GM12878 (cell line): ENCODE results near the gene EIF2B4. TPM values are rescaled to one million over a fixed set of nuclear protein-coding genes. Genes with fewer than 3 reads are reported as not detected.

Experiments used
- BCL11A ChIP-seq: IDR thresholded peaks from 2 replicates; pipeline ENCODE4 v1.6.1; 2011; ENCODE audit warnings: low read depth, low read length
- CHD2 ChIP-seq: IDR thresholded peaks from 2 replicates; pipeline ENCODE4 v1.6.1; 2011; ENCODE audit warnings: low read depth, low read length, improper control_type of control experiment, borderline replicate concordance
- ETV6 ChIP-seq, 2 experiments: fragments of 450-650 bp in 1 of 2; IDR thresholded peaks in 1 of 2; conservative IDR thresholded peaks in 1 of 2; 2 replicates each; pipeline ENCODE4 v1.6.1; 2014; ENCODE audit warnings: antibody characterized with exemption in 1 of 2, borderline replicate concordance in 1 of 2, low read depth in 1 of 2, mild to moderate bottlenecking in 1 of 2, moderate library complexity in 1 of 2
- HCFC1 ChIP-seq: fragments of 150-350 bp; IDR thresholded peaks from 2 replicates; pipeline ENCODE4 v1.6.1; 2014; ENCODE audit warnings: low read length
- HDAC2 ChIP-seq: fragments of 200-600 bp; sonication (generic); IDR thresholded peaks from 2 replicates; pipeline ENCODE4 v1.6.1; 2017
- HSF1 ChIP-seq: fragments of 150-350 bp; IDR thresholded peaks from 2 replicates; pipeline ENCODE4 v1.6.1; 2014; ENCODE audit warnings: mild to moderate bottlenecking, low read depth, low read length
- IKZF1 ChIP-seq: fragments of 450-650 bp; conservative IDR thresholded peaks from 2 replicates; pipeline ENCODE4 v1.6.1; 2017; ENCODE audit warnings: antibody characterized with exemption, mild to moderate bottlenecking
- JUND ChIP-seq: IDR thresholded peaks from 2 replicates; pipeline ENCODE4 v1.6.1; 2012; ENCODE audit warnings: low read depth, mild to moderate bottlenecking, low read length, improper control_type of control experiment, moderate library complexity
- KDM1A ChIP-seq: fragments of 200-600 bp; sonication (generic); IDR thresholded peaks from 2 replicates; pipeline ENCODE4 v1.6.1; 2016; ENCODE audit warnings: borderline replicate concordance
- MAX ChIP-seq: IDR thresholded peaks from 2 replicates; pipeline ENCODE4 v1.6.1; 2012; ENCODE audit warnings: low read depth, low read length, improper control_type of control experiment
- MLLT1 ChIP-seq: fragments of 450-650 bp; IDR thresholded peaks from 2 replicates; pipeline ENCODE4 v1.6.1; 2016; ENCODE audit warnings: mild to moderate bottlenecking
- RELB ChIP-seq: fragments of 450-650 bp; IDR thresholded peaks from 2 replicates; pipeline ENCODE4 v1.6.1; 2017; ENCODE audit warnings: low read depth, mild to moderate bottlenecking, moderate library complexity
- RFX5 ChIP-seq: IDR thresholded peaks from 2 replicates; pipeline ENCODE4 v1.6.1; 2011; ENCODE audit warnings: low read depth, low read length, improper control_type of control experiment
- TARDBP ChIP-seq: IDR thresholded peaks from 2 replicates; pipeline ENCODE4 v1.6.1; 2016; ENCODE audit warnings: borderline replicate concordance
- TCF7 ChIP-seq: IDR thresholded peaks from 2 replicates; pipeline ENCODE4 v1.6.1; 2014; ENCODE audit warnings: antibody characterized with exemption, borderline replicate concordance
- USF2 ChIP-seq: IDR thresholded peaks from 2 replicates; pipeline ENCODE4 v1.6.1; 2011; ENCODE audit warnings: low read depth, low read length, improper control_type of control experiment, borderline replicate concordance
- ZNF24 ChIP-seq: fragments of 450-650 bp; IDR thresholded peaks from 2 replicates; pipeline ENCODE4 v1.6.1; 2017; ENCODE audit warnings: antibody characterized with exemption, mild to moderate bottlenecking
- ZNF687 ChIP-seq: fragments of 450-650 bp; IDR thresholded peaks from 2 replicates; pipeline ENCODE4 v1.6.1; 2017; ENCODE audit warnings: mild to moderate bottlenecking, moderate library complexity
- ZSCAN29 ChIP-seq: fragments of 450-650 bp; IDR thresholded peaks from 2 replicates; pipeline ENCODE4 v1.6.1; 2017; ENCODE audit warnings: mild to moderate bottlenecking, moderate library complexity
- polyA plus RNA-seq, 11 experiments: library from polyadenylated mRNA; depleted of rRNA in 4 of 11; unstranded in 6 of 11; stranded (reverse) in 5 of 11; fragments of >200 nt; fragmentation: Nextera tagmentation in 4 of 11; fragmentation: Illumina TruSeq in 1 of 11; extraction: Ambion mirVana in 4 of 11; extraction: Trizol in 1 of 11; gene quantifications; 1 replicate in 1 of 11; 2 replicates in 10 of 11; pipeline versions ENCODE4 v1.2.1 to v1.2.3, GENCODE V29; 2011 to 2016; ENCODE audit warnings: inconsistent platforms in 2 of 11, missing spikeins in 2 of 11, low read depth in 1 of 11
- total RNA-seq, 4 experiments: library from RNA; depleted of rRNA in 3 of 4; stranded (reverse); fragments of >200 nt in 3 of 4; fragmentation: Illumina TruSeq in 1 of 4; extraction: Trizol in 1 of 4; gene quantifications; 2 replicates each; pipeline versions ENCODE4 v1.2.1 to v1.2.3, GENCODE V29; 2013 to 2021

EIF2B4 gene
- total and polyA plus RNA-seq, 10 of the 15 experiments (the other 5 are each of a cell fraction or from before 2014, with no cell fraction given) = 13.4 to 53.9 (median 27.5) TPM

- TF ChIP-seq ETV6 (conservative IDR thresholded peaks at IDR 0.05 in 1 of 2, IDR thresholded peaks at IDR 0.05 in 1 of 2; ENCODE audit: borderline replicate concordance in 1 of 2, low read depth in 1 of 2) (no peak), RELB (peak; percentile 81), HCFC1 (peak; percentile 67), HSF1 (no peak), JUND (0 out of 2 replicates have a peak, but pooled peaks have one; percentile 3), ZNF687 (peak; percentile 73; the same call in 1 of the 2 replicates), MAX (peak; percentile 93), CHD2 (no peak; the same call in 1 of the 2 replicates), MLLT1 (peak; percentile 74; the same call in 1 of the 2 replicates), HDAC2 (no peak), ZNF24 (no peak), BCL11A (no peak), KDM1A (no peak), TCF7 (0 out of 2 replicates have a peak, but pooled peaks have one; percentile 4), TARDBP (no peak), ZSCAN29 (no peak), USF2 (peak; percentile 92), IKZF1 (peak; percentile 53), RFX5 (no peak)
Observed at GRCh38 chr2:27322766-27323595, 47.2 kb downstream of the EIF2B4 start, which contains the start of gene MPV17 (continued).
